HEK293 (cell line): ENCODE data around the gene PABPN1.

ENCODE experiments used
- HIC1 ChIP-seq: fragments of 450-650 bp; formaldehyde crosslinking; IDR thresholded peaks from 2 replicates; pipeline ENCODE4 v1.5.1; 2016; ENCODE audit warnings: missing biosample characterization, missing genetic modification characterization
- KLF9 ChIP-seq: fragments of 450-650 bp; formaldehyde crosslinking; IDR thresholded peaks from 2 replicates; pipeline ENCODE4 v1.5.1; 2016; ENCODE audit warnings: missing biosample characterization, missing genetic modification characterization, low read depth
- ZEB2 ChIP-seq: fragments of 450-650 bp; formaldehyde crosslinking; IDR thresholded peaks from 2 replicates; pipeline ENCODE4 v1.5.1; 2016; ENCODE audit warnings: missing biosample characterization, missing genetic modification characterization
- ZFP37 ChIP-seq: fragments of 450-650 bp; formaldehyde crosslinking; IDR thresholded peaks from 2 replicates; pipeline ENCODE4 v1.5.1; 2016; ENCODE audit warnings: missing biosample characterization, missing genetic modification characterization
- ZNF10 ChIP-seq: fragments of 450-650 bp; formaldehyde crosslinking; IDR thresholded peaks from 2 replicates; pipeline ENCODE4 v1.5.1; 2017; ENCODE audit warnings: missing biosample characterization, missing genetic modification characterization
- ZNF112 ChIP-seq: fragments of 450-650 bp; formaldehyde crosslinking; IDR thresholded peaks from 2 replicates; pipeline ENCODE4 v1.5.0; 2017; ENCODE audit warnings: missing biosample characterization, missing genetic modification characterization
- ZNF169 ChIP-seq: fragments of 450-650 bp; formaldehyde crosslinking; IDR thresholded peaks from 2 replicates; pipeline ENCODE4 v1.5.1; 2016; ENCODE audit warnings: missing biosample characterization, missing genetic modification characterization
- ZNF2 ChIP-seq: fragments of 450-650 bp; formaldehyde crosslinking; IDR thresholded peaks from 2 replicates; pipeline ENCODE4 v1.5.1; 2016; ENCODE audit warnings: missing biosample characterization, missing genetic modification characterization
- ZNF394 ChIP-seq: fragments of 450-650 bp; formaldehyde crosslinking; IDR thresholded peaks from 2 replicates; pipeline ENCODE4 v1.5.1; 2016; ENCODE audit warnings: missing biosample characterization, missing genetic modification characterization, mild to moderate bottlenecking, moderate library complexity, borderline replicate concordance
- ZNF398 ChIP-seq: fragments of 450-650 bp; formaldehyde crosslinking; IDR thresholded peaks from 2 replicates; pipeline ENCODE4 v1.5.1; 2017; ENCODE audit warnings: missing biosample characterization, missing genetic modification characterization
- ZNF501 ChIP-seq: fragments of 450-650 bp; formaldehyde crosslinking; IDR thresholded peaks from 2 replicates; pipeline ENCODE4 v1.5.1; 2016; ENCODE audit warnings: missing biosample characterization, missing genetic modification characterization
- ZNF544 ChIP-seq: fragments of 450-650 bp; formaldehyde crosslinking; IDR thresholded peaks from 2 replicates; pipeline ENCODE4 v1.5.0; 2017; ENCODE audit warnings: missing biosample characterization, missing genetic modification characterization
- ZNF560 ChIP-seq: fragments of 450-650 bp; formaldehyde crosslinking; IDR thresholded peaks from 2 replicates; pipeline ENCODE4 v1.5.1; 2017; ENCODE audit warnings: missing biosample characterization, missing genetic modification characterization, borderline replicate concordance
- ZNF561 ChIP-seq: fragments of 450-650 bp; IDR thresholded peaks from 2 replicates; pipeline ENCODE4 v1.5.1; 2018; ENCODE audit warnings: missing biosample characterization, missing genetic modification characterization, borderline replicate concordance
- ZNF624 ChIP-seq: fragments of 450-650 bp; formaldehyde crosslinking; IDR thresholded peaks from 2 replicates; pipeline ENCODE4 v1.5.1; 2017; ENCODE audit warnings: missing biosample characterization, missing genetic modification characterization
- ZNF664 ChIP-seq: fragments of 450-650 bp; formaldehyde crosslinking; IDR thresholded peaks from 2 replicates; pipeline ENCODE4 v1.5.1; 2016; ENCODE audit warnings: missing biosample characterization, missing genetic modification characterization
- ZNF707 ChIP-seq: fragments of 450-650 bp; formaldehyde crosslinking; IDR thresholded peaks from 2 replicates; pipeline ENCODE4 v1.5.1; 2016; ENCODE audit warnings: missing biosample characterization, missing genetic modification characterization
- ZNF747 ChIP-seq: fragments of 450-650 bp; formaldehyde crosslinking; IDR thresholded peaks from 2 replicates; pipeline ENCODE4 v1.5.1; 2016; ENCODE audit warnings: missing biosample characterization, missing genetic modification characterization
- ZSCAN30 ChIP-seq: fragments of 450-650 bp; IDR thresholded peaks from 2 replicates; pipeline ENCODE4 v1.5.1; 2018; ENCODE audit warnings: missing biosample characterization, mild to moderate bottlenecking, missing genetic modification characterization, moderate library complexity
- ZXDB ChIP-seq: fragments of 450-650 bp; formaldehyde crosslinking; IDR thresholded peaks from 2 replicates; pipeline ENCODE4 v1.5.1; 2016; ENCODE audit warnings: missing biosample characterization, missing genetic modification characterization
- TF ChIP-seq, protein P1 (sequence below): fragments of 450-650 bp; formaldehyde crosslinking; IDR thresholded peaks from 2 replicates; pipeline ENCODE4 v1.5.1; 2017; ENCODE audit warnings: missing biosample characterization, missing genetic modification characterization
- TF ChIP-seq, protein P2 (sequence below): fragments of 450-650 bp; formaldehyde crosslinking; IDR thresholded peaks from 2 replicates; pipeline ENCODE4 v1.5.1; 2016; ENCODE audit warnings: missing biosample characterization, missing genetic modification characterization
- TF ChIP-seq, protein P3 (sequence below): fragments of 450-650 bp; formaldehyde crosslinking; conservative IDR thresholded peaks from 2 replicates; pipeline ENCODE4 v1.5.1; 2016; ENCODE audit warnings: low read depth, missing biosample characterization, missing genetic modification characterization
- TF ChIP-seq, protein P4 (sequence below): fragments of 450-650 bp; formaldehyde crosslinking; IDR thresholded peaks from 2 replicates; pipeline ENCODE4 v1.5.1; 2016; ENCODE audit warnings: missing biosample characterization, missing genetic modification characterization

The PABPN1 gene

DNA sequence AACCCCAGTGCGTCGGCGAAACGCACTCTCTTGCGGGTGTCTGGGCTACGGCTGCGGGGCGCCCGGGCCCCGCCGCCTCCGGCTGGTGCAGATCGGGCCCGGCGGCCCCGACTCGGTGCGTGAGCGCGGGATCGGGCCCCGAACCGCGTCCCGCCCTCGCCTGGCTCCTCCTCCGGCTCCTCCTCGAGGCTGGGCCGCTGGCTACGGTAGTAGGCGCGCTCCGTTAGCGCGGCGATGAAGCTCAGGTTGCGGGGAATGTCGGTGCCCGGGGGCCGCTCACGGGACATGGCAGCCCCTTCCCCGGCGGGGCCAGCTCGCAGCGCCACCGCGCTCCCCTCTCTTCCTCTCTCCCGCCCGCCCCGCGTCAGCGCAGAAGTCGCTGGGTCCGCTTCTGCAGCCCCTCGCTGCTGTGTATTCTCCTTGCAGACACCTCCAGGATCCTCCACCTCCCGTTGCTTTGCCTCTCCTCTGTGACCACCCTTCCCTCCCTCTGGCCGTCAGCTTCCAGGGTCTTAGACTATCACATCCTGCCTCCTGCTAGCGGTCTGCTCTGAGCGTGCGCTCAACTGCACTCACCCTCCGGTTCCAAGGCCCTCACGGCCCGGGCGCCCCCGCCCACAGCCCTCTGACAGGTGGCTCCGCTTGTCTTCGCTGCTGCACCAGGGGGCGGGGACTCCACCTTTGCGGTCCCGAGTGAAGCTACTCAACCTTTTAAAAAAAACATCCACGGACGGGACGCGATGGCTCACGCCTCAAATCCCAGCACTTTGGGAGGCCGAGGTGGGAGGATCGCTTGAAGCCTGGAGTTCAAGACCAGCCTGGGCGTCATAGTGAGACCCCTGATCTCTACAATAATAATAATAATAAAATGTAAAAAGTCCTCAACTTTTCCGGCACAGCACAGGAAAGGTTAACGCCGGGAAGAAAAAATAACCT lies 18.7 kb upstream of the PABPN1 start, which contains the start of gene PPP1R3E (continued):
- TF ChIP-seq, protein P1, sequence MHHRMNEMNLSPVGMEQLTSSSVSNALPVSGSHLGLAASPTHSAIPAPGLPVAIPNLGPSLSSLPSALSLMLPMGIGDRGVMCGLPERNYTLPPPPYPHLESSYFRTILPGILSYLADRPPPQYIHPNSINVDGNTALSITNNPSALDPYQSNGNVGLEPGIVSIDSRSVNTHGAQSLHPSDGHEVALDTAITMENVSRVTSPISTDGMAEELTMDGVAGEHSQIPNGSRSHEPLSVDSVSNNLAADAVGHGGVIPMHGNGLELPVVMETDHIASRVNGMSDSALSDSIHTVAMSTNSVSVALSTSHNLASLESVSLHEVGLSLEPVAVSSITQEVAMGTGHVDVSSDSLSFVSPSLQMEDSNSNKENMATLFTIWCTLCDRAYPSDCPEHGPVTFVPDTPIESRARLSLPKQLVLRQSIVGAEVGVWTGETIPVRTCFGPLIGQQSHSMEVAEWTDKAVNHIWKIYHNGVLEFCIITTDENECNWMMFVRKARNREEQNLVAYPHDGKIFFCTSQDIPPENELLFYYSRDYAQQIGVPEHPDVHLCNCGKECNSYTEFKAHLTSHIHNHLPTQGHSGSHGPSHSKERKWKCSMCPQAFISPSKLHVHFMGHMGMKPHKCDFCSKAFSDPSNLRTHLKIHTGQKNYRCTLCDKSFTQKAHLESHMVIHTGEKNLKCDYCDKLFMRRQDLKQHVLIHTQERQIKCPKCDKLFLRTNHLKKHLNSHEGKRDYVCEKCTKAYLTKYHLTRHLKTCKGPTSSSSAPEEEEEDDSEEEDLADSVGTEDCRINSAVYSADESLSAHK (tag by site-specific recombination) = no peak
- TF ChIP-seq ZSCAN30 (tag by site-specific recombination) (0 out of 2 replicates have a peak, but pooled peaks have one; percentile 9), HIC1 (tag by site-specific recombination) (0 out of 2 replicates have a peak, but pooled peaks have one; percentile 1), ZNF747 (tag by site-specific recombination) (no peak), KLF9 (tag by site-specific recombination) (peak; percentile 55), ZNF169 (tag by site-specific recombination) (no peak), ZNF707 (tag by site-specific recombination) (no peak), ZNF544 (tag by site-specific recombination) (no peak), ZNF394 (tag by site-specific recombination) (no peak), ZXDB (tag by site-specific recombination) (peak; percentile 8; the same call in 1 of the 2 replicates), ZNF112 (tag by site-specific recombination) (no peak), ZNF398 (tag by site-specific recombination) (peak; percentile 43; the same call in 1 of the 2 replicates), ZNF624 (tag by site-specific recombination) (no peak), ZNF2 (tag by site-specific recombination) (0 out of 2 replicates have a peak, but pooled peaks have one; percentile 8), ZFP37 (tag by site-specific recombination) (no peak), ZNF560 (no peak), ZNF664 (tag by site-specific recombination) (no peak), ZEB2 (peak; percentile 53; the same call in 1 of the 2 replicates), ZNF501 (peak; percentile 14; the same call in 1 of the 2 replicates), ZNF10 (tag by site-specific recombination) (0 out of 2 replicates have a peak, but pooled peaks have one; percentile 4), ZNF561 (tag by site-specific recombination) (no peak)
- TF ChIP-seq, protein P2, sequence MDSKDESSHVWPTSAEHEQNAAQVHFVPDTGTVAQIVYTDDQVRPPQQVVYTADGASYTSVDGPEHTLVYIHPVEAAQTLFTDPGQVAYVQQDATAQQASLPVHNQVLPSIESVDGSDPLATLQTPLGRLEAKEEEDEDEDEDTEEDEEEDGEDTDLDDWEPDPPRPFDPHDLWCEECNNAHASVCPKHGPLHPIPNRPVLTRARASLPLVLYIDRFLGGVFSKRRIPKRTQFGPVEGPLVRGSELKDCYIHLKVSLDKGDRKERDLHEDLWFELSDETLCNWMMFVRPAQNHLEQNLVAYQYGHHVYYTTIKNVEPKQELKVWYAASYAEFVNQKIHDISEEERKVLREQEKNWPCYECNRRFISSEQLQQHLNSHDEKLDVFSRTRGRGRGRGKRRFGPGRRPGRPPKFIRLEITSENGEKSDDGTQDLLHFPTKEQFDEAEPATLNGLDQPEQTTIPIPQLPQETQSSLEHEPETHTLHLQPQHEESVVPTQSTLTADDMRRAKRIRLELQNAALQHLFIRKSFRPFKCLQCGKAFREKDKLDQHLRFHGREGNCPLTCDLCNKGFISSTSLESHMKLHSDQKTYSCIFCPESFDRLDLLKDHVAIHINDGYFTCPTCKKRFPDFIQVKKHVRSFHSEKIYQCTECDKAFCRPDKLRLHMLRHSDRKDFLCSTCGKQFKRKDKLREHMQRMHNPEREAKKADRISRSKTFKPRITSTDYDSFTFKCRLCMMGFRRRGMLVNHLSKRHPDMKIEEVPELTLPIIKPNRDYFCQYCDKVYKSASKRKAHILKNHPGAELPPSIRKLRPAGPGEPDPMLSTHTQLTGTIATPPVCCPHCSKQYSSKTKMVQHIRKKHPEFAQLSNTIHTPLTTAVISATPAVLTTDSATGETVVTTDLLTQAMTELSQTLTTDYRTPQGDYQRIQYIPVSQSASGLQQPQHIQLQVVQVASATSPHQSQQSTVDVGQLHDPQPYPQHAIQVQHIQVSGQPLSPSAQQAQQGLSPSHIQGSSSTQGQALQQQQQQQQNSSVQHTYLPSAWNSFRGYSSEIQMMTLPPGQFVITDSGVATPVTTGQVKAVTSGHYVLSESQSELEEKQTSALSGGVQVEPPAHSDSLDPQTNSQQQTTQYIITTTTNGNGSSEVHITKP (tag by site-specific recombination) = peak; percentile 67; the same call in 1 of the 2 replicates
- TF ChIP-seq, protein P3, sequence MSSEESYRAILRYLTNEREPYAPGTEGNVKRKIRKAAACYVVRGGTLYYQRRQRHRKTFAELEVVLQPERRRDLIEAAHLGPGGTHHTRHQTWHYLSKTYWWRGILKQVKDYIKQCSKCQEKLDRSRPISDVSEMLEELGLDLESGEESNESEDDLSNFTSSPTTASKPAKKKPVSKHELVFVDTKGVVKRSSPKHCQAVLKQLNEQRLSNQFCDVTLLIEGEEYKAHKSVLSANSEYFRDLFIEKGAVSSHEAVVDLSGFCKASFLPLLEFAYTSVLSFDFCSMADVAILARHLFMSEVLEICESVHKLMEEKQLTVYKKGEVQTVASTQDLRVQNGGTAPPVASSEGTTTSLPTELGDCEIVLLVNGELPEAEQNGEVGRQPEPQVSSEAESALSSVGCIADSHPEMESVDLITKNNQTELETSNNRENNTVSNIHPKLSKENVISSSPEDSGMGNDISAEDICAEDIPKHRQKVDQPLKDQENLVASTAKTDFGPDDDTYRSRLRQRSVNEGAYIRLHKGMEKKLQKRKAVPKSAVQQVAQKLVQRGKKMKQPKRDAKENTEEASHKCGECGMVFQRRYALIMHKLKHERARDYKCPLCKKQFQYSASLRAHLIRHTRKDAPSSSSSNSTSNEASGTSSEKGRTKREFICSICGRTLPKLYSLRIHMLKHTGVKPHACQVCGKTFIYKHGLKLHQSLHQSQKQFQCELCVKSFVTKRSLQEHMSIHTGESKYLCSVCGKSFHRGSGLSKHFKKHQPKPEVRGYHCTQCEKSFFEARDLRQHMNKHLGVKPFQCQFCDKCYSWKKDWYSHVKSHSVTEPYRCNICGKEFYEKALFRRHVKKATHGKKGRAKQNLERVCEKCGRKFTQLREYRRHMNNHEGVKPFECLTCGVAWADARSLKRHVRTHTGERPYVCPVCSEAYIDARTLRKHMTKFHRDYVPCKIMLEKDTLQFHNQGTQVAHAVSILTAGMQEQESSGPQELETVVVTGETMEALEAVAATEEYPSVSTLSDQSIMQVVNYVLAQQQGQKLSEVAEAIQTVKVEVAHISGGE (tag by site-specific recombination) = peak; percentile 41; the same call in 1 of the 2 replicates
- TF ChIP-seq, protein P4, sequence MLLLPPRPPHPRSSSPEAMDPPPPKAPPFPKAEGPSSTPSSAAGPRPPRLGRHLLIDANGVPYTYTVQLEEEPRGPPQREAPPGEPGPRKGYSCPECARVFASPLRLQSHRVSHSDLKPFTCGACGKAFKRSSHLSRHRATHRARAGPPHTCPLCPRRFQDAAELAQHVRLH (tag by site-specific recombination) = no peak
